Measurements from ENCODE around the gene RGS21.

DNA sequence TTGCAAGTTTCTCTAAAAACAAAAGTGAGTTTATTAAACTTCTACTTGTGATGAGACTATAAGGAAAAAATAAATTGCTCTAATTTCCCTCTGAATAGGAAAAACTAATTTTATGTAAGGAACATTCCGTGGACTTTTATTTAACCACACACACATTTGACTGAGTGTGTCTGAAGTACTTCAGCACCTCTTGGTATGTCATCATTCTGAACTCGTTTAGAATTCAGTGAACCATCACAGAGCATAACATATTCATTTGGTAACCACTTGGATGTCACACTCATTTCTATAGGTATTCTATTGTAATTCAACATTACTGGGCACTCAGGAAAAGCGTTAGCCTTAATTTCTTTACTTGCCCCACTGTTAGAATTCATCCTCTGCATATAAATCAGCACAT is 79.1 kb downstream of the RGS21 start:
- TF ChIP-seq TAF1 (IDR thresholded peaks at IDR 0.05; ENCODE audit: borderline replicate concordance, insufficient read depth, low read length) = no peak
- TF ChIP-seq, protein P1, sequence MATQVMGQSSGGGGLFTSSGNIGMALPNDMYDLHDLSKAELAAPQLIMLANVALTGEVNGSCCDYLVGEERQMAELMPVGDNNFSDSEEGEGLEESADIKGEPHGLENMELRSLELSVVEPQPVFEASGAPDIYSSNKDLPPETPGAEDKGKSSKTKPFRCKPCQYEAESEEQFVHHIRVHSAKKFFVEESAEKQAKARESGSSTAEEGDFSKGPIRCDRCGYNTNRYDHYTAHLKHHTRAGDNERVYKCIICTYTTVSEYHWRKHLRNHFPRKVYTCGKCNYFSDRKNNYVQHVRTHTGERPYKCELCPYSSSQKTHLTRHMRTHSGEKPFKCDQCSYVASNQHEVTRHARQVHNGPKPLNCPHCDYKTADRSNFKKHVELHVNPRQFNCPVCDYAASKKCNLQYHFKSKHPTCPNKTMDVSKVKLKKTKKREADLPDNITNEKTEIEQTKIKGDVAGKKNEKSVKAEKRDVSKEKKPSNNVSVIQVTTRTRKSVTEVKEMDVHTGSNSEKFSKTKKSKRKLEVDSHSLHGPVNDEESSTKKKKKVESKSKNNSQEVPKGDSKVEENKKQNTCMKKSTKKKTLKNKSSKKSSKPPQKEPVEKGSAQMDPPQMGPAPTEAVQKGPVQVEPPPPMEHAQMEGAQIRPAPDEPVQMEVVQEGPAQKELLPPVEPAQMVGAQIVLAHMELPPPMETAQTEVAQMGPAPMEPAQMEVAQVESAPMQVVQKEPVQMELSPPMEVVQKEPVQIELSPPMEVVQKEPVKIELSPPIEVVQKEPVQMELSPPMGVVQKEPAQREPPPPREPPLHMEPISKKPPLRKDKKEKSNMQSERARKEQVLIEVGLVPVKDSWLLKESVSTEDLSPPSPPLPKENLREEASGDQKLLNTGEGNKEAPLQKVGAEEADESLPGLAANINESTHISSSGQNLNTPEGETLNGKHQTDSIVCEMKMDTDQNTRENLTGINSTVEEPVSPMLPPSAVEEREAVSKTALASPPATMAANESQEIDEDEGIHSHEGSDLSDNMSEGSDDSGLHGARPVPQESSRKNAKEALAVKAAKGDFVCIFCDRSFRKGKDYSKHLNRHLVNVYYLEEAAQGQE (IDR thresholded peaks at IDR 0.05; ENCODE audit: insufficient read depth in 1 of 2, low read depth in 2 of 2, low read length in 2 of 2) = no peak
- TF ChIP-seq SIN3A (IDR thresholded peaks at IDR 0.05; ENCODE audit: borderline replicate concordance, insufficient read depth, low read length) = no peak
- no peak for TF ChIP-seq POLR2AphosphoS5 (IDR thresholded peaks at IDR 0.05; ENCODE audit: low read depth, low read length)
- no peak for TF ChIP-seq FOXP2 (optimal IDR thresholded peaks at IDR 0.05; ENCODE audit: borderline replicate concordance, extremely low read depth, extremely low read length, insufficient read depth)

Data from PFSK-1 (cell line).